Fibroblast of villous mesenchyme (primary cell): ENCODE results near the gene DMXL2. TPM values are rescaled to one million over a fixed set of nuclear protein-coding genes. Genes with fewer than 3 reads are reported as not detected.

Experiments used
- DNase-seq: peaks from one replicate; pipeline ENCODE4 v3.0.0-alpha.2; 2010; ENCODE audit warnings: low read depth
- H3K4me3 ChIP-seq: 2 replicates; pipeline ENCODE4 v1.5.1; 2011; ENCODE audit warnings: low read depth, mild to moderate bottlenecking, low read length
- total RNA-seq: library from RNA; depleted of rRNA; stranded (reverse); fragments of >200 nt; gene quantifications from 2 replicates; pipeline ENCODE4 v1.2.3, GENCODE V29; 2012
- TF ChIP-seq, protein P1 (sequence below): IDR thresholded peaks from 2 replicates; pipeline ENCODE4 v1.5.1; 2012; ENCODE audit warnings: low read depth, mild to moderate bottlenecking, low read length; ENCODE audit not compliant: insufficient read depth

The DMXL2 gene
- total RNA-seq, 1 donor, result 56.1 TPM

DNA sequence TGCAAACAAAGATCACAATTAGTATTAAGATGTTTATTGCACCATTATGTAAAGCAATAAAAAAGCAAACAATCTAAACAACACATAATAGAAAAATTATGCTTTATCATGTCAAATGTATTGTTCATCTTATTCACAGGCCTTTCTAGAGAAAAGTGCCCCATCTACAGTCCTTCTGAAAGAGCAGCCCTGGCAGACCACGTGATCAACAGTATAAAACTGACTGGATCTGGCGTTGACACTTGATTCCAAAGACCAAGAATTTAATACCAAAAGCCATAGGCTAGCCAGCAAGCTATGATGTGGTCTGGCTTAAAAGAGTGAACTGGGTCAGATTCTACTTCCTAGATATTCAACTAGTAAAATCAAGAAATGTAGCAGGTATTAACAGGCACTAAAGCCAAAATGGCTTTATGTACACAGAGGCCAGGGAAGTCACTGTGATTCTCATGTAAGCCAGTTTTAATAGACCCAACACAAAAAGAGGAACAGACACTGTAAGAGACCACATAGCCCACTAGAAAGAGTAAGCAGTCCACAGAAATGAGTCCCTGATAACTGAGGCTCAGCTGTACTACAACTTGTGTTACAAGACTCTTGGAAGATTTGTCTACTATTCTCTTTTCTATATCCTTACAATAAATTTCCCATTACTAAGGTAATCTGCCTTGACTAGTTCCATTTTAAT, 32.5 kb downstream of the DMXL2 start:
- no peak overlapping the region for H3K4me3 ChIP-seq
- no peak for DNase-seq
- TF ChIP-seq, protein P1, sequence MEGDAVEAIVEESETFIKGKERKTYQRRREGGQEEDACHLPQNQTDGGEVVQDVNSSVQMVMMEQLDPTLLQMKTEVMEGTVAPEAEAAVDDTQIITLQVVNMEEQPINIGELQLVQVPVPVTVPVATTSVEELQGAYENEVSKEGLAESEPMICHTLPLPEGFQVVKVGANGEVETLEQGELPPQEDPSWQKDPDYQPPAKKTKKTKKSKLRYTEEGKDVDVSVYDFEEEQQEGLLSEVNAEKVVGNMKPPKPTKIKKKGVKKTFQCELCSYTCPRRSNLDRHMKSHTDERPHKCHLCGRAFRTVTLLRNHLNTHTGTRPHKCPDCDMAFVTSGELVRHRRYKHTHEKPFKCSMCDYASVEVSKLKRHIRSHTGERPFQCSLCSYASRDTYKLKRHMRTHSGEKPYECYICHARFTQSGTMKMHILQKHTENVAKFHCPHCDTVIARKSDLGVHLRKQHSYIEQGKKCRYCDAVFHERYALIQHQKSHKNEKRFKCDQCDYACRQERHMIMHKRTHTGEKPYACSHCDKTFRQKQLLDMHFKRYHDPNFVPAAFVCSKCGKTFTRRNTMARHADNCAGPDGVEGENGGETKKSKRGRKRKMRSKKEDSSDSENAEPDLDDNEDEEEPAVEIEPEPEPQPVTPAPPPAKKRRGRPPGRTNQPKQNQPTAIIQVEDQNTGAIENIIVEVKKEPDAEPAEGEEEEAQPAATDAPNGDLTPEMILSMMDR, result no peak

DNA sequence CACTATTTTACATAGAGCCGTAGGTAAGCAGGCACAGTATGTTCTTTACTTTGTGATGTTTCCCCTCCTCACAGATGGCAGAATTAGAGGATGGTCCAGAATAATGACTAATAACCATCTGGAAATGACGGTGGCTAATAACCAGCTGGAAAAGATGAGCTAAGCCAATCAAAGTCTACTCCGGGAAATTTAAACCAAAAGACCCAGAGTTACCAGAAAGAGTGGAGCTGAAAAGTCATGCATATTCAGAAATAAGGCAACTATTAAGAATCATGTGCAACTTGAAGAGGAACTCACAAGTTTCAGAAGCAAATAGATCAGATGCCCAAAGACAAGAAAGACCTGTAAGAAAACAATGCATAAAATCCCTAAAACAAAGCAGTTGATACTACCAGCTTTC, 33.6 kb downstream of the DMXL2 start:
- no peak for DNase-seq
- TF ChIP-seq, protein P1, result no peak
- no peak overlapping the region for H3K4me3 ChIP-seq

DNA sequence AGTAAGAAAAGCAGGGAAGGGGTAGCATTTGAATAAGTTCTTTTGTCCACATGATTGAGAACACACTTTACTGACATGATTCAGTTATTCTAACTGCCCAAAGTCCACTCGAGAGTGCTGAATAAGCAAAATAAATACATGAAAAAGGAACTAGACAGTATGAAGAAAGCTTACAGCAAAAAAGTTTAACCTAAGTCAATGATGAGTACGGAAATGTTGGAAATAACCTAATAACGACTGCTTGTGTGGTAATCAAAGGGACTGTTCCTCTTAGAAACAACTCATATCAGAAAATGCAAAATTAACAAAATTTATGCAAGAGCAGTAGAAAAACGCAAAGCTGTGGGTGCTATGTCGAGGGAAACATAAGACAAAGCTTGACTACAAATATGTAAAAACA, 36.6 kb downstream of the DMXL2 start:
- TF ChIP-seq, protein P1, result no peak
- DNase-seq, result no peak
- H3K4me3 ChIP-seq, result no peak overlapping the region

DNA sequence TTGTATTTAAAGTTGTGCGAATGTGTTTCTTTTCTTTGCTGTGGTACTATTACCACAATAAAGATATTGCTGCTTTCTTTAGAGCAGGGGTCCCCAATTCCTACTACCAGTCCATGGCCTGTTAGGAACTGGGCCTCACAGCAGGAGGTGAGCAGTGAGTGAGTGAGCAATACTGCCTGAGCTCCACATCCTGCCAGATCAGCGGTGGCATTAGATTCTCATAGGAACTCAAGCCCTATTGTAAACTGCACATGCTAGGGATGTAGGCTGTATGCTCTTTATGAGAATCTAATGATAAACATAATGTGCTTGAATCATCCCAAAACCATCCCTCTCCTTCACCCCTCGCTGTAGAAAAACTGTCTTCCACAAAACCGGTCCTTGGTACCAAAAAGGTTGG, 41.6 kb downstream of the DMXL2 start:
- no peak overlapping the region for H3K4me3 ChIP-seq
- peak; percentile 57 for DNase-seq
- TF ChIP-seq, protein P1, result no peak

DNA sequence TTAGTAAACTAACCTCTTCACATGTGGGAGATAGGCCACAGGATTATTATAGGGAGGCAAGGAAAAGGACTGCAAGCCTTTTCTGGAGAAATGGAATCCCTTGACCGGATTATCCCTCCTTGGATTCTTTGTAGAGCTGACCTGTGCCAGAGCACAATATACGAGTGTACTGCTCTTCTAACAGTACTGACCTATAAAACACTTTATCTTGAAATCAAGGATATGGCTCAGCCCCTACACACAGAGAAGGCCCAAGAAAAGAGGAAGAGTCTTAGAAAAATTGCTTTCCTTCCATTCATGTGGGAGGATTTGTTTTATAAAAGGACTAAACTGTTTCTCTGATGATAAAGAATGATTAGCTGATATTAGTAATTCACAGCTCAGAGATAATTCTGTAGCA, 42.2 kb downstream of the DMXL2 start:
- no peak for DNase-seq
- no peak overlapping the region for H3K4me3 ChIP-seq
- TF ChIP-seq, protein P1, result no peak

DNA sequence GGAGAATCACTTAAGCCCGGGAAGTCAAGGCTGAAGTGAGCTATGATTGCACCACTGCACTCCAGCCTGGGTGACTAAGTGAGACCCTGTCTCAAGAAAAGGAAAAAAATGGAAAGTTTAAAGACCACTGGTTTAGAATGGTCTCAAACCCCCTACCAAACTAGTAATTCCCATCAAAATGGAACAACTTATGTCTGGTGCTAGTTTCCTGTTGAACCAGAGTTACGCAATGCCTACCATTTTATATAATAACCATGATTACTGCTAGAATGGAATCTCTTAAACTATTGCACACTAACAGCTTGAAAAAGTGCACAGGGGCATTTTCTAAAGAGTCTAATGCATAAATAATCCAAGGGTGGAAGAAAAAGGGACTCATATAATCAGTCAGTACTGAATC, 43.6 kb downstream of the DMXL2 start:
- H3K4me3 ChIP-seq, result no peak overlapping the region
- DNase-seq, result peak; percentile 48
- TF ChIP-seq, protein P1, result no peak

DNA sequence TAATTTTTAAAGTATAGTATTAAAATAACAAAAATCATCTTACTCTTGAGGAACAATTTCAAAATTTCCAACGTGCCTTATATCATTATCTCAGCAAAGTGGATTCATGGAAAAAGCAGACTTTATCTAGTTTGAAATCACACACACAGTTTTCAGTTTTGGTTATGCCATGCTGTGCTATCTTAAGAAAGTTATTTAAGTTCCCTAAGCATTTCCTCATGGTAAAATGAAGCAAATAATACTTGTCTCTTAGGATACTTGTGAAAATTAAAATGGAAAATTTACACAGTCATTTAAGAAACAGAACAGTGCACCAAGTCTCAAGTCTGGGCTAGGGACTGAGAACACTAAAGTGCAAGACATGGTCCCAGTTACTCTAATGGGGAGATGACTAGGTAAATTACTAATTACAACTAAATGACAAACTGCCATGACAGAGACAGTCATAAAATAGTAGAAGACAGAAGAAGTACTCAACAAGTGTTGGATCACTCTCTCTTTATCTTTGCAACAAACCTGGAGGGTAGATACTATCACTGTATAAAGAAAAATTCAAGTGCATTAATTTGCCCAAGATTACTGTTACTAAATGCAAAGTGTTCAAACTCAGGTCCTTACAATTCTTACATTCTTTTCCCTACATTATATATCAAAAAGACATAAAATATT, 44.8 kb downstream of the DMXL2 start:
- no peak for DNase-seq
- TF ChIP-seq, protein P1, result no peak
- no peak overlapping the region for H3K4me3 ChIP-seq
